HepG2 (cell line): Measurements from ENCODE around the gene LSR. TPM values are rescaled to one million over a fixed set of nuclear protein-coding genes. Genes with fewer than 3 reads are reported as not detected.

Experiments used
- ATAC-seq: fragments of 200-7000 bp; cut with Tn5 transposase; 3 replicates; pipeline ENCODE4 v1.9.1; 2020; ENCODE audit warnings: mild to moderate bottlenecking, moderate library complexity
- BruUV-seq: library from RNA; stranded (reverse); fragments of 400-500 nt; replicated peaks from 2 replicates; lab custom pipeline; 2021; lab: Mats Ljungman, UMichigan
- CTCF ChIA-PET: fragments of 300-600 bp; formaldehyde crosslinking; extraction: SDS; loops from one replicate; lab custom pipeline; 2021; ENCODE audit warnings: low total read pairs, inconsistent platforms, low intra/inter-chr PET ratio; lab: Yijun Ruan, JAX
- POLR2A ChIA-PET: fragments of 350-600 bp; sonication (Branson Sonifier 250); formaldehyde crosslinking; loops from one replicate; lab custom pipeline; 2020; ENCODE audit warnings: antibody characterized with exemption, inconsistent platforms; lab: Yijun Ruan, JAX
- DNase-seq: peaks from one replicate; pipeline ENCODE4 v3.0.0-alpha.2; 2015; ENCODE audit warnings: low spot score
- FAIRE-seq: peaks from 3 replicates; lab custom pipeline; 2011; peaks lifted over from hg19 to GRCh38; lab: Jason Lieb, UNC
- H2AFZ ChIP-seq: one replicate; pipeline ENCODE4 v1.6.1; 2011; ENCODE audit warnings: low read length, inconsistent platforms
- H3K27ac ChIP-seq: fragments of 300-600 bp; 3 replicates; pipeline ENCODE4 v1.8.0; 2011; ENCODE audit warnings: mixed run types, mild to moderate bottlenecking, mixed read lengths, low read length, inconsistent platforms; ENCODE audit not compliant: insufficient read depth; ENCODE audit errors: extremely low read length
- H3K27me3 ChIP-seq, 2 experiments: fragments of 200-600 bp in 1 of 2; 2 replicates in 1 of 2; 3 replicates in 1 of 2; pipeline versions ENCODE4 v1.6.0 to v1.8.0; 2011; ENCODE audit warnings: low read length in 2 of 2, mild to moderate bottlenecking in 2 of 2, moderate library complexity in 2 of 2, inconsistent platforms in 1 of 2; ENCODE audit not compliant: insufficient read depth in 2 of 2, control insufficient read depth in 1 of 2
- H3K36me3 ChIP-seq, 2 experiments: fragments of 200-600 bp in 1 of 2; replicated peaks in 1 of 2; 2 replicates in 1 of 2; 3 replicates in 1 of 2; pipeline versions ENCODE4 v1.5.1 to v1.8.0; 2011; ENCODE audit warnings: low read length in 2 of 2, inconsistent platforms in 1 of 2; ENCODE audit not compliant: insufficient read depth in 2 of 2, control insufficient read depth in 1 of 2
- H3K4me1 ChIP-seq: 2 replicates; pipeline ENCODE4 v1.5.1; 2012; ENCODE audit warnings: low read length, inconsistent platforms; ENCODE audit not compliant: insufficient read depth
- H3K4me2 ChIP-seq: 2 replicates; pipeline ENCODE4 v1.6.0; 2011; ENCODE audit warnings: low read depth, low read length, inconsistent platforms
- H3K4me3 ChIP-seq, 3 experiments: fragments of 200-600 bp in 1 of 3; sonication (generic), shearing (Covaris generic) in 1 of 3; replicated peaks in 1 of 3; 2 replicates each; pipeline ENCODE4 v1.5.1; 2011 to 2016; ENCODE audit warnings: low read length in 3 of 3, inconsistent platforms in 2 of 3, low read depth in 2 of 3, mild to moderate bottlenecking in 2 of 3, control low read depth in 1 of 3, mixed read lengths in 1 of 3; ENCODE audit not compliant: insufficient read depth in 1 of 3
- H3K79me2 ChIP-seq: one replicate; pipeline ENCODE4 v1.6.1; 2011; ENCODE audit warnings: low read length, inconsistent platforms; ENCODE audit not compliant: insufficient read depth
- H3K9ac ChIP-seq: 2 replicates; pipeline ENCODE4 v1.6.0; 2011; ENCODE audit warnings: mild to moderate bottlenecking, low read depth, low read length, inconsistent platforms; ENCODE audit not compliant: insufficient read depth
- H3K9me3 ChIP-seq: 2 replicates; pipeline ENCODE4 v1.5.1; 2012; ENCODE audit warnings: mild to moderate bottlenecking, low read length
- H4K20me1 ChIP-seq: 2 replicates; pipeline ENCODE4 v1.6.0; 2011; ENCODE audit warnings: inconsistent platforms, mild to moderate bottlenecking, low read length, moderate library complexity; ENCODE audit not compliant: insufficient read depth
- ADNP ChIP-seq: sonication (generic); formaldehyde crosslinking; IDR thresholded peaks from 2 replicates; pipeline ENCODE4 v1.4.0; 2020; ENCODE audit warnings: missing genetic modification reagents
- AGO2 ChIP-seq: fragments of 200-400 bp; formaldehyde crosslinking; optimal IDR thresholded peaks from 2 replicates; pipeline ENCODE3; 2017; ENCODE audit warnings: mild to moderate bottlenecking, low read depth, low read length, moderate library complexity
- BORCS8-MEF2B ChIP-seq: sonication (generic); formaldehyde crosslinking; IDR thresholded peaks from 2 replicates; pipeline ENCODE4 v1.8.0; 2022; ENCODE audit warnings: mild to moderate bottlenecking, missing genetic modification reagents
- ISL2 ChIP-seq: sonication (generic); formaldehyde crosslinking; IDR thresholded peaks from 2 replicates; pipeline ENCODE4 v1.5.0; 2020; ENCODE audit warnings: missing genetic modification reagents
- NCOA2 ChIP-seq: sonication (generic); formaldehyde crosslinking; IDR thresholded peaks from 2 replicates; pipeline ENCODE4 v1.8.0; 2022; ENCODE audit warnings: inconsistent platforms
- NFIB ChIP-seq: sonication (generic); formaldehyde crosslinking; IDR thresholded peaks from 2 replicates; pipeline ENCODE4 v1.9.0; 2021; ENCODE audit warnings: missing genetic modification reagents, mild to moderate bottlenecking, borderline replicate concordance
- RAD21 ChIP-seq: fragments of 450-650 bp; formaldehyde crosslinking; IDR thresholded peaks from 2 replicates; pipeline ENCODE4 v1.5.0; 2020; ENCODE audit warnings: mild to moderate bottlenecking
- RBFOX2 ChIP-seq: fragments of 200-400 bp; formaldehyde crosslinking; IDR thresholded peaks from 2 replicates; pipeline ENCODE4 v1.6.1; 2017; ENCODE audit warnings: low read depth, mild to moderate bottlenecking, low read length
- ZNF225 ChIP-seq: sonication (generic); formaldehyde crosslinking; IDR thresholded peaks from 2 replicates; pipeline ENCODE4 v1.4.0; 2020; ENCODE audit warnings: mild to moderate bottlenecking, missing genetic modification reagents
- ZNF792 ChIP-seq: IDR thresholded peaks from 2 replicates; pipeline ENCODE4 v1.6.1; 2016
- WGBS: methylation state at CpG from one replicate; pipeline ENCODE4 v1.1.6; 2017; ENCODE audit warnings: low lambda C conversion rate; 5-methylcytosine and 5-hydroxymethylcytosine counted together
- in situ Hi-C: cut with HindIII; loops from 2 replicates; pipeline ENCODE4 v1.10.0; 2017; ENCODE audit warnings: low pct_unique_long_range_greater_than_20kb; ENCODE audit not compliant: extremely low pct_ligation_motif_present
- intact Hi-C: fragments of 100-400 bp; cut with micrococcal nuclease; formaldehyde crosslinking; loops from one replicate; pipeline ENCODE4 v1.10.0; 2022; ENCODE audit not compliant: unreplicated experiment
- polyA plus RNA-seq, 8 experiments: library from polyadenylated mRNA; depleted of rRNA in 3 of 8; stranded (reverse) in 7 of 8; unstranded in 1 of 8; fragments of >200 nt; fragmentation: Illumina TruSeq in 4 of 8; extraction: Trizol in 4 of 8; gene quantifications; 2 replicates each; pipeline versions ENCODE4 v1.2.1 to v1.2.3, GENCODE V29; 2011 to 2016; ENCODE audit warnings: low read depth in 4 of 8, missing spikeins in 1 of 8, mixed read lengths in 1 of 8; ENCODE audit not compliant: insufficient read depth in 1 of 8
- total RNA-seq, 5 experiments: library from RNA; depleted of rRNA; stranded (reverse); fragments of >200 nt; fragmentation: Illumina TruSeq; extraction: Trizol; gene quantifications; 2 replicates each; pipeline ENCODE4 v1.2.3, GENCODE V29; 2016; ENCODE audit warnings: low read depth in 1 of 5
- TF ChIP-seq, protein P1 (sequence below): sonication (generic); formaldehyde crosslinking; IDR thresholded peaks from 2 replicates; pipeline ENCODE4 v1.5.0; 2020; ENCODE audit warnings: missing genetic modification reagents
- TF ChIP-seq, protein P2 (sequence below): sonication (generic); formaldehyde crosslinking; IDR thresholded peaks from 2 replicates; pipeline ENCODE4 v1.4.0; 2020; ENCODE audit warnings: missing genetic modification reagents
- TF ChIP-seq, protein P3 (sequence below), 2 experiments: sonication (generic) in 1 of 2; formaldehyde crosslinking in 1 of 2; IDR thresholded peaks; 2 replicates each; pipeline versions ENCODE4 v1.6.1 to v1.9.0; 2014 to 2022; ENCODE audit warnings: antibody characterized with exemption in 1 of 2, borderline replicate concordance in 1 of 2, inconsistent platforms in 1 of 2, low read depth in 1 of 2, missing genetic modification reagents in 1 of 2
- TF ChIP-seq, protein P4 (sequence below): sonication (generic); formaldehyde crosslinking; IDR thresholded peaks from 2 replicates; pipeline ENCODE4 v1.8.0; 2022; ENCODE audit warnings: missing genetic modification reagents, low read depth, mild to moderate bottlenecking, borderline replicate concordance

LSR gene
- total and polyA plus RNA-seq, 2 of the 13 experiments (the other 11 are each of a cell fraction or from before 2014, with no cell fraction given): 29.2 to 79.2 TPM

GRCh38 chr19:35276706-35277281 is 28.0 kb downstream of the LSR start:
- Histone ChIP-seq H3K27me3 (no peaks in the 10 kb centered on the region), H3K4me3 (no peak overlapping the region), H3K4me2 (no peak overlapping the region), H4K20me1 (no peaks in the 10 kb centered on the region), H3K36me3 (peaks cover 16 to 29% of the 10 kb centered on the region in 2 experiments), H2AFZ (no peak overlapping the region), H3K27ac (no peak overlapping the region), H3K79me2 (no peaks in the 10 kb centered on the region), H3K9me3 (no peaks in the 10 kb centered on the region), H3K4me1 (peaks cover 27% of the 10 kb centered on the region), H3K9ac (no peak overlapping the region)
- ATAC-seq (no peak), FAIRE-seq (no peak), DNase-seq (no peak)
- ChIA-PET CTCF (no interaction called here), POLR2A (no interaction called here)
- 96% methylated on average over 20 of the region's 28 CpGs for WGBS
- intact Hi-C loops: no loop called here
- in situ Hi-C loops: no loop called here
- no TSS peak for BruUV-seq
- TF ChIP-seq ISL2 (no peak), NFIB (no peak), RBFOX2 (peak; percentile 31; the same call in 1 of the 2 replicates), AGO2 (peak; percentile 28), NCOA2 (CRISPR knock-in tag) (no peak), BORCS8-MEF2B (CRISPR knock-in tag) (no peak), ADNP (CRISPR knock-in tag) (no peak), RAD21 (CRISPR knock-in tag) (no peak), ZNF792 (no peak), ZNF225 (CRISPR knock-in tag) (no peak)
- TF ChIP-seq, protein P1, sequence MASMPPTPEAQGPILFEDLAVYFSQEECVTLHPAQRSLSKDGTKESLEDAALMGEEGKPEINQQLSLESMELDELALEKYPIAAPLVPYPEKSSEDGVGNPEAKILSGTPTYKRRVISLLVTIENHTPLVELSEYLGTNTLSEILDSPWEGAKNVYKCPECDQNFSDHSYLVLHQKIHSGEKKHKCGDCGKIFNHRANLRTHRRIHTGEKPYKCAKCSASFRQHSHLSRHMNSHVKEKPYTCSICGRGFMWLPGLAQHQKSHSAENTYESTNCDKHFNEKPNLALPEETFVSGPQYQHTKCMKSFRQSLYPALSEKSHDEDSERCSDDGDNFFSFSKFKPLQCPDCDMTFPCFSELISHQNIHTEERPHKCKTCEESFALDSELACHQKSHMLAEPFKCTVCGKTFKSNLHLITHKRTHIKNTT: no peak
- TF ChIP-seq, protein P2, sequence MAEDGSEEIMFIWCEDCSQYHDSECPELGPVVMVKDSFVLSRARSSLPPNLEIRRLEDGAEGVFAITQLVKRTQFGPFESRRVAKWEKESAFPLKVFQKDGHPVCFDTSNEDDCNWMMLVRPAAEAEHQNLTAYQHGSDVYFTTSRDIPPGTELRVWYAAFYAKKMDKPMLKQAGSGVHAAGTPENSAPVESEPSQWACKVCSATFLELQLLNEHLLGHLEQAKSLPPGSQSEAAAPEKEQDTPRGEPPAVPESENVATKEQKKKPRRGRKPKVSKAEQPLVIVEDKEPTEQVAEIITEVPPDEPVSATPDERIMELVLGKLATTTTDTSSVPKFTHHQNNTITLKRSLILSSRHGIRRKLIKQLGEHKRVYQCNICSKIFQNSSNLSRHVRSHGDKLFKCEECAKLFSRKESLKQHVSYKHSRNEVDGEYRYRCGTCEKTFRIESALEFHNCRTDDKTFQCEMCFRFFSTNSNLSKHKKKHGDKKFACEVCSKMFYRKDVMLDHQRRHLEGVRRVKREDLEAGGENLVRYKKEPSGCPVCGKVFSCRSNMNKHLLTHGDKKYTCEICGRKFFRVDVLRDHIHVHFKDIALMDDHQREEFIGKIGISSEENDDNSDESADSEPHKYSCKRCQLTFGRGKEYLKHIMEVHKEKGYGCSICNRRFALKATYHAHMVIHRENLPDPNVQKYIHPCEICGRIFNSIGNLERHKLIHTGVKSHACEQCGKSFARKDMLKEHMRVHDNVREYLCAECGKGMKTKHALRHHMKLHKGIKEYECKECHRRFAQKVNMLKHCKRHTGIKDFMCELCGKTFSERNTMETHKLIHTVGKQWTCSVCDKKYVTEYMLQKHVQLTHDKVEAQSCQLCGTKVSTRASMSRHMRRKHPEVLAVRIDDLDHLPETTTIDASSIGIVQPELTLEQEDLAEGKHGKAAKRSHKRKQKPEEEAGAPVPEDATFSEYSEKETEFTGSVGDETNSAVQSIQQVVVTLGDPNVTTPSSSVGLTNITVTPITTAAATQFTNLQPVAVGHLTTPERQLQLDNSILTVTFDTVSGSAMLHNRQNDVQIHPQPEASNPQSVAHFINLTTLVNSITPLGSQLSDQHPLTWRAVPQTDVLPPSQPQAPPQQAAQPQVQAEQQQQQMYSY (CRISPR knock-in tag): no peak
- TF ChIP-seq, protein P3, sequence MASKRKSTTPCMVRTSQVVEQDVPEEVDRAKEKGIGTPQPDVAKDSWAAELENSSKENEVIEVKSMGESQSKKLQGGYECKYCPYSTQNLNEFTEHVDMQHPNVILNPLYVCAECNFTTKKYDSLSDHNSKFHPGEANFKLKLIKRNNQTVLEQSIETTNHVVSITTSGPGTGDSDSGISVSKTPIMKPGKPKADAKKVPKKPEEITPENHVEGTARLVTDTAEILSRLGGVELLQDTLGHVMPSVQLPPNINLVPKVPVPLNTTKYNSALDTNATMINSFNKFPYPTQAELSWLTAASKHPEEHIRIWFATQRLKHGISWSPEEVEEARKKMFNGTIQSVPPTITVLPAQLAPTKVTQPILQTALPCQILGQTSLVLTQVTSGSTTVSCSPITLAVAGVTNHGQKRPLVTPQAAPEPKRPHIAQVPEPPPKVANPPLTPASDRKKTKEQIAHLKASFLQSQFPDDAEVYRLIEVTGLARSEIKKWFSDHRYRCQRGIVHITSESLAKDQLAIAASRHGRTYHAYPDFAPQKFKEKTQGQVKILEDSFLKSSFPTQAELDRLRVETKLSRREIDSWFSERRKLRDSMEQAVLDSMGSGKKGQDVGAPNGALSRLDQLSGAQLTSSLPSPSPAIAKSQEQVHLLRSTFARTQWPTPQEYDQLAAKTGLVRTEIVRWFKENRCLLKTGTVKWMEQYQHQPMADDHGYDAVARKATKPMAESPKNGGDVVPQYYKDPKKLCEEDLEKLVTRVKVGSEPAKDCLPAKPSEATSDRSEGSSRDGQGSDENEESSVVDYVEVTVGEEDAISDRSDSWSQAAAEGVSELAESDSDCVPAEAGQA (IDR thresholded peaks at IDR 0.05; ENCODE audit: low read depth): no peak
- TF ChIP-seq, protein P3 (CRISPR knock-in tag; IDR thresholded peaks at IDR 0.05; ENCODE audit: borderline replicate concordance): no peak
- TF ChIP-seq, protein P4, sequence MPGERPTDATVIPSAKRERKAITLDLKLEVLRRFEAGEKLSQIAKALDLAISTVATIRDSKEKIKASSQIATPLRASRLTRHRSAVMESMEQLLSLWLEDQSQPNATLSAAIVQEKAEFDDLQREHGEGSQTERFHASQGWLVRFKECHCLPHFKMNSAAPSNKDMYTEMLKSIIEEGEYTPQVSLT (CRISPR knock-in tag): no peak
